Ascending aorta (tissue), 2 donors: ENCODE data around the gene NINJ2. TPM values are rescaled to one million over a fixed set of nuclear protein-coding genes. Genes with fewer than 3 reads are reported as not detected.

Experiments used
- DNase-seq, 2 donors: peaks; one replicate each; pipeline ENCODE4 v3.0.0-alpha.2; 2019; ENCODE audit warnings: low spot score in 2 of 2
- H3K27ac ChIP-seq, 2 donors: fragments of 200-600 bp; sonication (generic); one replicate each; pipeline ENCODE4 v1.5.1; 2016 to 2017; ENCODE audit warnings: mild to moderate bottlenecking in 1 of 2
- H3K27me3 ChIP-seq: fragments of 200-600 bp; sonication (generic); one replicate; pipeline ENCODE4 v1.5.1; 2017
- H3K36me3 ChIP-seq, 2 donors: fragments of 200-600 bp; sonication (generic); one replicate each; pipeline ENCODE4 v1.5.1; 2016
- H3K4me1 ChIP-seq, 2 donors: fragments of 200-600 bp; sonication (generic); one replicate each; pipeline ENCODE4 v1.5.1; 2016 to 2017; ENCODE audit warnings: mild to moderate bottlenecking in 1 of 2
- H3K4me3 ChIP-seq, 2 donors: fragments of 200-600 bp; sonication (generic); one replicate each; pipeline ENCODE4 v1.5.1; 2016 to 2017; ENCODE audit warnings: mild to moderate bottlenecking in 1 of 2
- H3K9me3 ChIP-seq, 2 donors: fragments of 200-600 bp; sonication (generic); one replicate each; pipeline ENCODE4 v1.5.1; 2016
- CTCF ChIP-seq, 3 experiments: fragments of 200-600 bp in 2 of 3; fragments of 450-650 bp in 1 of 3; sonication (generic) in 2 of 3; IDR thresholded peaks; one replicate each; pipeline ENCODE4 v1.5.1; 2016 to 2019; ENCODE audit warnings: antibody characterized with exemption in 3 of 3, mild to moderate bottlenecking in 1 of 3, moderate library complexity in 1 of 3
- intact Hi-C: fragments of 100-400 bp; cut with DNase I; formaldehyde crosslinking; loops from one replicate; pipeline ENCODE4 v1.15.1; 2023
- total RNA-seq: library from RNA; depleted of rRNA; stranded (reverse); fragments of >200 nt; gene quantifications from one replicate; pipeline ENCODE4 v1.1.0, GENCODE V29; 2016

Gene NINJ2
- total RNA-seq, 1 donor from 2014 or later, result 24.1 TPM

GRCh38 chr12:563250-563781 is 99.9 kb downstream of the NINJ2 start:
- Histone ChIP-seq H3K27ac (peak overlapping the region in 1 of 2 donors; percentile 14), H3K9me3 (no peaks in the 10 kb centered on the region), H3K4me3 (no peak overlapping the region), H3K36me3 (peaks cover 3 to 19% of the 10 kb centered on the region in 2 donors), H3K4me1 (peaks cover 0 to 7% of the 10 kb centered on the region in 2 donors), H3K27me3 (no peaks in the 10 kb centered on the region)
- intact Hi-C loops, result loop anchor here (10.0 kb wide), 2 partner anchors 531 to 1021 kb away; no protein-coding TSS in a partner anchor
- no peak for DNase-seq
- no peak for TF ChIP-seq CTCF (IDR thresholded peaks at IDR 0.05)

GRCh38 chr12:562634-563033 is 100.6 kb downstream of the NINJ2 start:
- Histone ChIP-seq H3K27ac (peak overlapping the region; percentile 9 to 10), H3K9me3 (no peaks in the 10 kb centered on the region), H3K36me3 (peaks cover 8 to 26% of the 10 kb centered on the region in 2 donors), H3K4me3 (peak overlapping the region in 1 of 2 donors; percentile 7), H3K4me1 (peaks cover 0 to 7% of the 10 kb centered on the region in 2 donors), H3K27me3 (no peaks in the 10 kb centered on the region)
- no peak for TF ChIP-seq CTCF (IDR thresholded peaks at IDR 0.05)
- no peak for DNase-seq
- intact Hi-C loops, result loop anchor here (10.0 kb wide), 2 partner anchors 532 to 1022 kb away; no protein-coding TSS in a partner anchor

- Histone ChIP-seq H3K4me1 (peaks cover 0 to 7% of the 10 kb centered on the region in 2 donors), H3K4me3 (peak overlapping the region in 1 of 2 donors; percentile 7), H3K27me3 (no peaks in the 10 kb centered on the region), H3K36me3 (peaks cover 11 to 28% of the 10 kb centered on the region in 2 donors), H3K9me3 (no peaks in the 10 kb centered on the region), H3K27ac (peak overlapping the region; percentile 9 to 10)
- no peak for TF ChIP-seq CTCF (IDR thresholded peaks at IDR 0.05)
- peak in 1 of 2 donors; percentile 46 for DNase-seq
- intact Hi-C loops, result loop anchor here (10.0 kb wide), 2 partner anchors 533 to 1023 kb away; no protein-coding TSS in a partner anchor
Measured at GRCh38 chr12:561908-562593, 101.2 kb downstream of the NINJ2 start.

- DNase-seq, result no peak
- Histone ChIP-seq H3K36me3 (peaks cover 11 to 34% of the 10 kb centered on the region in 2 donors), H3K4me3 (no peak overlapping the region), H3K9me3 (no peaks in the 10 kb centered on the region), H3K4me1 (peaks cover 0 to 7% of the 10 kb centered on the region in 2 donors), H3K27me3 (no peaks in the 10 kb centered on the region), H3K27ac (no peak overlapping the region)
- no peak for TF ChIP-seq CTCF (IDR thresholded peaks at IDR 0.05)
- intact Hi-C loops, result loop anchor here (10.0 kb wide), 2 partner anchors 533 to 1023 kb away; no protein-coding TSS in a partner anchor
Measured at GRCh38 chr12:561391-561705, 101.9 kb downstream of the NINJ2 start.

GRCh38 chr12:560691-561390 is 102.4 kb downstream of the NINJ2 start:
- no peak for TF ChIP-seq CTCF (IDR thresholded peaks at IDR 0.05)
- DNase-seq, result no peak
- Histone ChIP-seq H3K27ac (no peak overlapping the region), H3K9me3 (no peaks in the 10 kb centered on the region), H3K4me3 (no peak overlapping the region), H3K4me1 (peaks cover 0 to 7% of the 10 kb centered on the region in 2 donors), H3K36me3 (peaks cover 11 to 35% of the 10 kb centered on the region in 2 donors), H3K27me3 (no peaks in the 10 kb centered on the region)
- intact Hi-C loops, result loop anchor here (10.0 kb wide), 2 partner anchors 534 to 1024 kb away; no protein-coding TSS in a partner anchor
